Ovary (tissue), 9 donors: ENCODE data around the gene OSBPL3. TPM values are rescaled to one million over a fixed set of nuclear protein-coding genes. Genes with fewer than 3 reads are reported as not detected.
A peak's percentile ranks its signal among the peaks of the same experiment; 100 is the strongest.

Experiments used
- DNase-seq, 5 donors: peaks; one replicate each; pipeline ENCODE4 v3.0.0-alpha.2; 2019 to 2020
- H3K27ac ChIP-seq, 2 donors: fragments of 200-600 bp; one replicate each; pipeline versions ENCODE4 v1.5.1 to v1.8.0; 2019 to 2022
- H3K27me3 ChIP-seq: fragments of 200-600 bp; one replicate; pipeline ENCODE4 v1.8.0; 2022
- H3K36me3 ChIP-seq: fragments of 200-600 bp; sonication (generic); one replicate; pipeline ENCODE4 v1.5.1; 2019
- H3K4me1 ChIP-seq: one replicate; pipeline ENCODE4 v1.8.1; 2013; ENCODE audit warnings: mild to moderate bottlenecking, moderate library complexity; ENCODE audit not compliant: insufficient read depth
- H3K4me3 ChIP-seq: fragments of 200-600 bp; sonication (generic); one replicate; pipeline ENCODE4 v1.5.1; 2017
- H3K9me3 ChIP-seq, 2 donors: fragments of 200-600 bp in 1 of 2; sonication (generic) in 1 of 2; one replicate each; pipeline versions ENCODE4 v1.5.1 to v1.8.1; 2013 to 2019; ENCODE audit warnings: mild to moderate bottlenecking in 1 of 2, moderate library complexity in 1 of 2
- EP300 ChIP-seq: sonication (generic); formaldehyde crosslinking; IDR thresholded peaks from one replicate; pipeline ENCODE4 v1.6.1; 2017; ENCODE audit warnings: antibody characterized with exemption
- POLR2A ChIP-seq: fragments of 450-650 bp; IDR thresholded peaks from one replicate; pipeline ENCODE4 v1.6.1; 2017; ENCODE audit warnings: antibody characterized with exemption, mild to moderate bottlenecking, moderate library complexity
- WGBS, 3 donors: extraction: QIAGEN DNeasy Blood & Tissue Kit in 1 of 3; methylation state at CpG; one replicate each; pipeline versions ENCODE4 v1.1.5 to v1.1.7; 2013 to 2017; 5-methylcytosine and 5-hydroxymethylcytosine counted together
- intact Hi-C, 4 donors: fragments of 100-400 bp; cut with DNase I; formaldehyde crosslinking; loops; one replicate each; pipeline versions ENCODE4 v1.11.0 to v1.15.1; 2022 to 2023
- polyA plus RNA-seq, 2 donors: library from polyadenylated mRNA; stranded (reverse); fragments of 200-250 nt in 1 of 2; fragments of 350-450 nt in 1 of 2; fragmentation: Illumina TruSeq in 1 of 2; extraction: RNeasy Lipid Tissue Mini Kit (QIAGEN cat#74804) in 1 of 2; gene quantifications; one replicate each; pipeline ENCODE4 v1.2.3, GENCODE V29; 2013 to 2014
- total RNA-seq, 7 donors: library from RNA; depleted of rRNA in 2 of 7; stranded (reverse); fragments of >200 nt in 2 of 7; fragmentation: NEBNext Ultra II Directional in 3 of 7; extraction: Animal tissue kit (Norgen Biotek cat#: 25700) in 3 of 7; gene quantifications; one replicate each; pipeline versions ENCODE4 v1.1.0 to v1.2.4, GENCODE V29; 2016 to 2023
- TF ChIP-seq, protein P1 (sequence below), 3 donors: fragments of 450-650 bp in 2 of 3; fragments of 200-600 bp in 1 of 3; IDR thresholded peaks; one replicate each; pipeline versions ENCODE4 v1.5.1 to v1.8.0; 2016 to 2022; ENCODE audit warnings: antibody characterized with exemption in 3 of 3, mild to moderate bottlenecking in 1 of 3
- donor health status: DM: no; HTN: no; CAD: no; lungs with moderate emphysema.
- donor health status: DM: no; HTN: no; CAD: no.
- donor health status: Bipolar disorder and iron deficiency.
- donor health status: DM: yes; HTN: yes; CAD: no.
- donor health status: DM: no; HTN: no; CAD: no.
- donor health status: DM: yes; HTN: yes; CAD: no.

The OSBPL3 gene
- total and polyA plus RNA-seq, 9 donors, result 6.0 to 29.1 (median 13.1) TPM

DNA sequence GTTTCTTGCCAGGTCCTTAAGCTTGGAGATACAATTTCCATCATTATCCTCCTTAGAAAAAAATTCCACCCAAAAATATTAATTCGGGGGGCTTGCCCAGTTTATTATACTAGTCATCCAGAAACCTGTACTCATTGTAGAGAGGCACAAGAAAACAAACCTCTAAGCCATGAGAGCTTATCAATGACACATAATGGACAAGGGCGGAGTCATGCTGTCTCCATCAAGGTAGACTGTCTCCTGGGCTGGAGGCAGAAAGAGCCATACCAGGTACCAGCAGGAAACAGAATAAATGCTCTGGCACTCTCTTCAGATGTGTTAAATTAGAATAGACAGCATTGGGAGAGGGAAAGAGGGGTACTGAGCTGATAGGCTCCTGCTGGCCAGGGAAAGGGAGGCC, 153.0 kb downstream of the OSBPL3 start:
- no peaks in the 10 kb centered on the region for H3K27me3 ChIP-seq
- no peak overlapping the region for H3K27ac ChIP-seq
- no peaks in the 10 kb centered on the region for H3K36me3 ChIP-seq
- no peak for TF ChIP-seq POLR2A
- TF ChIP-seq, protein P1, sequence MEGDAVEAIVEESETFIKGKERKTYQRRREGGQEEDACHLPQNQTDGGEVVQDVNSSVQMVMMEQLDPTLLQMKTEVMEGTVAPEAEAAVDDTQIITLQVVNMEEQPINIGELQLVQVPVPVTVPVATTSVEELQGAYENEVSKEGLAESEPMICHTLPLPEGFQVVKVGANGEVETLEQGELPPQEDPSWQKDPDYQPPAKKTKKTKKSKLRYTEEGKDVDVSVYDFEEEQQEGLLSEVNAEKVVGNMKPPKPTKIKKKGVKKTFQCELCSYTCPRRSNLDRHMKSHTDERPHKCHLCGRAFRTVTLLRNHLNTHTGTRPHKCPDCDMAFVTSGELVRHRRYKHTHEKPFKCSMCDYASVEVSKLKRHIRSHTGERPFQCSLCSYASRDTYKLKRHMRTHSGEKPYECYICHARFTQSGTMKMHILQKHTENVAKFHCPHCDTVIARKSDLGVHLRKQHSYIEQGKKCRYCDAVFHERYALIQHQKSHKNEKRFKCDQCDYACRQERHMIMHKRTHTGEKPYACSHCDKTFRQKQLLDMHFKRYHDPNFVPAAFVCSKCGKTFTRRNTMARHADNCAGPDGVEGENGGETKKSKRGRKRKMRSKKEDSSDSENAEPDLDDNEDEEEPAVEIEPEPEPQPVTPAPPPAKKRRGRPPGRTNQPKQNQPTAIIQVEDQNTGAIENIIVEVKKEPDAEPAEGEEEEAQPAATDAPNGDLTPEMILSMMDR (IDR thresholded peaks at IDR 0.05), result no peak
- no peak for TF ChIP-seq EP300
- peaks cover 6% of the 10 kb centered on the region for H3K4me1 ChIP-seq
- DNase-seq, result no peak
- H3K9me3 ChIP-seq, result no peaks in the 10 kb centered on the region
- 92 to 98% (median 95%) methylated on average over 2 of the region's 2 CpGs for WGBS, 3 donors
- H3K4me3 ChIP-seq, result no peak overlapping the region
- intact Hi-C loops, result no loop called here

DNA sequence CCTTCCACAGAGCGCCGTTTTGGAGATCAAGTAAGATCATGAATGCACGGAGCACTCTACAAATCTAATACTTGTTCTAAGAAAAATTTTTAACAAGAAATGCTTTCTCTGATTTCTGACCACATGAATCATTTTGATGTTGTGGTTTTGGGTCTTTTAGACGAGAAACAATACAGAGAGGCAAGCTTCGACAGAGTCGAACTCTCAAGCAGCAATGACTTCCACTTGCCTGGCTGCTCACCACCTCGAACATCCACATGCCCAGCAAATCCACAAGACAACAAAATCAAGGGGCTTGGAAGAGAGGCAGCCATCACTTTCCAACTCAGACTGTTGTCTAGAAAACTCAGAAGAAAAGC, 153.3 kb downstream of the OSBPL3 start:
- H3K4me1 ChIP-seq, result peaks cover 6% of the 10 kb centered on the region
- no peaks in the 10 kb centered on the region for H3K36me3 ChIP-seq
- TF ChIP-seq POLR2A, result no peak
- TF ChIP-seq, protein P1 (IDR thresholded peaks at IDR 0.05), result no peak
- TF ChIP-seq EP300, result no peak
- H3K27me3 ChIP-seq, result no peaks in the 10 kb centered on the region
- 89 to 92% (median 90%) methylated on average over 7 of the region's 7 CpGs for WGBS, 3 donors
- intact Hi-C loops, result no loop called here
- H3K4me3 ChIP-seq, result no peak overlapping the region
- no peak for DNase-seq
- peak overlapping the region in 1 of 2 donors; percentile 19 for H3K27ac ChIP-seq
- H3K9me3 ChIP-seq, result no peaks in the 10 kb centered on the region

DNA sequence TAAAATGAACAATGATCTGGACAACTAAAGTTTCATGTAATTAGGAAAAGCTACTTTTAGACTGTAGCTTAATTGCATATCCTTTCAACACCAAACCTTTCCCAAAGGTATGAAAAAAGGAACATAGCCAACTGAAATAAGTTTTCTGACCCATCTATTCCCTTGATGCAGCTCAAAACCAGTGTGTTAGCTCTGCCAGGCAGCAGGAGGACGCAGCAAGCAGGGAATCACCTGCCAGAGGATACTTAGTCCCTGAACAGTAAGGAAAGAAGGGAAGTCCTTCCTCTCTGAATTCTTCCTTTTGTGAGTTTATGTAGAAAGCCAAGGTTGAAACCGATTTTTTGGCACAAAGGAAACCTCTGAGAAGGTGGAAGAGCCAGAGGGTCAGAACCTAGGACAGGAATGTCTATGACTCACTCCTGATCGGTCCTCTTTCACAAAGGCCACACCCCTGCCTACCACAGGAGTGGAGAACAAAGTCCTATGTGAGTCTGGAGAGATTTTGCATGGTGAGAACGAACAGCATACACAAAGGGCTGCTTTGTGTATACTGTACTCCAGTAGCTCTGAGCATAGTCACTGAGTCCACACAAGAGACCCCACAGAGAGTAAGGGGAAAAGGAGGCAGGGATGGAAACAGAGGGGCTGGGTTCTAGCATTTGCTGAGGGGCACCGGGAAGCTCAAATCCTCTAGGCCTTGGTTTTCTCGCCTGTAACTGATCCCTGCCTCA, 153.9 kb downstream of the OSBPL3 start:
- Histone ChIP-seq H3K36me3 (no peaks in the 10 kb centered on the region), H3K9me3 (no peaks in the 10 kb centered on the region), H3K27me3 (no peaks in the 10 kb centered on the region), H3K4me3 (no peak overlapping the region), H3K27ac (peak overlapping the region in 1 of 2 donors; percentile 19), H3K4me1 (peaks cover 7% of the 10 kb centered on the region)
- DNase-seq, result no peak
- WGBS, 3 donors, result 57 to 59% (median 59%) methylated on average over 6 of the region's 6 CpGs
- intact Hi-C loops, result no loop called here
- TF ChIP-seq POLR2A, result no peak
- no peak for TF ChIP-seq EP300
- TF ChIP-seq, protein P1 (IDR thresholded peaks at IDR 0.05), result no peak

DNA sequence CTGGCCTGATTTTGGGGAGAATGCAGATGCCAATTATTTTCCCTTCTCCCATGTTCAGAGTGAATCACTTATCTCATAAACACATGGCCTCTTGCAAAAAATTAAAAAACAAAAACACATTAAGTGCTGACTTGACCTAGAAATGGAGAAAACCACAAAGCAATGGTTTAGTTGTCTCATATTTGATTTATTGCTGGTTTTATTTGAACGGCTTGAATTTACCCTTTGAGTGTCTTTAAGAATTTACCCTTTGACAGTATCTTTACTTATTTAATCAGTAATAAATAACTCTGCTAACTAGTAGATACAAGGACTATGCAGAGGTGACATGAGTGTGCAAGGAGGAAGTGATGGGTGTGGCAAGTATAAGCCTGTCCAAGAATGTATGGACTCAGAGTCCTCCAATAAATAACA, 154.6 kb downstream of the OSBPL3 start:
- Histone ChIP-seq H3K36me3 (no peaks in the 10 kb centered on the region), H3K27me3 (no peaks in the 10 kb centered on the region), H3K9me3 (no peaks in the 10 kb centered on the region), H3K4me1 (peaks cover 7% of the 10 kb centered on the region), H3K27ac (peak overlapping the region in 1 of 2 donors; percentile 40), H3K4me3 (no peak overlapping the region)
- intact Hi-C loops, result no loop called here
- no peak for DNase-seq
- no peak for TF ChIP-seq EP300
- no peak for TF ChIP-seq POLR2A
- TF ChIP-seq, protein P1 (IDR thresholded peaks at IDR 0.05), result no peak
- 6 to 11% (median 7%) methylated on average over 1 of the region's 1 CpG for WGBS, 3 donors
